Stimulated activated naive CD8-positive, alpha-beta T cell treated with anti-CD3 and anti-CD28 coated beads, Interleukin-15, Interleukin-2, amounts not matched to agents 100 ng/mL and 50 ng/mL, for 24 hours (primary cell): ENCODE results near the gene SYNJ2BP.
"Not testable (repeated sequence)": the region's sequence is repeated elsewhere in the genome, so short reads cannot be mapped to it uniquely, and the experiment has no call there.

ENCODE experiments used
- H3K27ac Mint-ChIP-seq: one replicate; pipeline ENCODE4 v1.8.0; 2021; ENCODE audit warnings: mild to moderate bottlenecking, mixed read lengths
- H3K27me3 Mint-ChIP-seq: one replicate; pipeline ENCODE4 v1.8.0; 2021; ENCODE audit warnings: mixed read lengths
- H3K36me3 Mint-ChIP-seq: one replicate; pipeline ENCODE4 v1.8.0; 2021; ENCODE audit warnings: low read depth, mixed read lengths
- H3K4me1 Mint-ChIP-seq: one replicate; pipeline ENCODE4 v1.8.0; 2021; ENCODE audit warnings: low read depth, mixed read lengths
- H3K4me3 Mint-ChIP-seq: one replicate; pipeline ENCODE4 v1.8.0; 2021; ENCODE audit warnings: mild to moderate bottlenecking, mixed read lengths
- H3K9me3 Mint-ChIP-seq: one replicate; pipeline ENCODE4 v1.8.0; 2021; ENCODE audit warnings: mixed read lengths

The SYNJ2BP gene

DNA sequence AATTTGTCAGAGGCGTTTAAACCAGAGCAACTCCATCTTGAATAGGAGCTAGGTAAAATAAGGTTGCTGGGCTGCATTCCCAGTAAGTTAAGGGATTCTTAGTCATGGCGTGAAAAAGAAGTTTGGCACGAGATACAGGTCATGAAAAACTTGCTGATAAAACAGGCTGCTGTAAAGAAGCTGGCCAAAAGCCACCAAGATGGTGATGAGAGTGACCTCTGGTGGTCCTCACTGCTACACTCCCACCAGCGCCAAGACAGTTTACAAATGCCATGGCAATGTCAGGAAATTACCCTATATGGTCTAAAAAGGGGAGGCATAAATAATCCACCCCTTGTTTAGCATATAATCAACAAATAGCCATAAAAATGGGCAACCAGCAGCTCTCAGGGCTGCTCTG is 13.6 kb downstream of the SYNJ2BP start:
- not testable (repeated sequence) for H3K4me1 Mint-ChIP-seq, H3K4me3 Mint-ChIP-seq, H3K27ac Mint-ChIP-seq, H3K27me3 Mint-ChIP-seq, H3K9me3 Mint-ChIP-seq
- peaks cover 19% of the 10 kb centered on the region for H3K36me3 Mint-ChIP-seq

DNA sequence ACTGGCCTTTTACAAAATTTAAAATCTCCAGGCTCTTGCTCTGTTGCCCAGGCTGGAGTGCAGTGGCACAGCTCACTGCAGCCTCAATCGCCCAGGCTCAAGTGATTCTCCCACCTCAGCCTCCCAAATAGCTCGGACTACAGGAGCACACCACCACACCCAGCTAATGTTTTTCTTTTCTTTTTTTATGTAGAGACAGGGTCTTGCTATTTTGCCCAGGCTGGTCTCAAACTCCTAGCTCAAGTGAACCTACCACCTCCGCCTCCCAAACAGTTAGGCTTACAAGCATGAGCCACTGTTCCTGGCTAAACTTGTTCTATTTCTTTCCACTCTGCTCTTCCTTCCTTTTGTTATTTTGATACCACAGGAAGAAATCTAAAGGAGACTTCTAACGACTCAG is 15.2 kb downstream of the SYNJ2BP start:
- H3K4me3 Mint-ChIP-seq = no peak overlapping the region
- H3K27ac Mint-ChIP-seq = no peak overlapping the region
- H3K4me1 Mint-ChIP-seq = no peaks in the 10 kb centered on the region
- no peaks in the 10 kb centered on the region for H3K9me3 Mint-ChIP-seq
- peaks cover 24% of the 10 kb centered on the region for H3K36me3 Mint-ChIP-seq
- H3K27me3 Mint-ChIP-seq = no peaks in the 10 kb centered on the region

DNA sequence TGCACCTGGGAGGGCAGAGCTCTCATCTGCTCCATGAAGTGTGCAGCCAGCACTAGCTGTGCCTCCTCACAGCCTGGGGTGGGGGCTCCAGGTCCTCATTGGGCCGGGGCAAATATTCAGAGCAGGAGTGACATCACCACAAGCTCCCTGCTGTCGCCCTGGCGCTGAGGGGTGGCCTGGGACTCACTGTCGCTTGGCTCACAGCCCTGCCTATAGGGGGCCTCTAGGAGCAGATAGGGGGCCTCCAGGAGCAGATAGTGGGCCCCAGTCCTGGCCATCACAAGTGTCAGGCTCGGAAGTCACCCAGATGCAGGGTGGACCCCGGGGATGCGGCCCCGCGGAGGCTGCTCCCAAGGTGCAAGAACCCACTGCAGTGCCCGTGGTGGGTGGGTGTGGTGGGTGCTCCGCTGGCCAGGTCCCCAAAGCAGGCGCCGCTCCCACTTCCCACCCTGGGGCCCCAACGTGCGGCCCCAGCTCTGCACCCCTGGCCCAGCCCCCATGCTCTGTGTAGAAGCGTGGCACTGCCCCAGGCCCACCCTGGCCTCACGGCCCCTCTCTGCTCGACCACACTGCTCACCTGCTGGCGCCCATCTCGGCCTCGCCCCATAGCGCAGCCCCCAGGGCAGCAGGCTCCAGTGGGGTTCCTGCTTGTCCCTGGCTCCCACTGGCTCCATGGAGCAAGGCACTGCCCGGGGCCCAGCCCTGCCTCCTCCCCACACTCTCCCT is 18.0 kb downstream of the SYNJ2BP start:
- peaks cover 16% of the 10 kb centered on the region for H3K36me3 Mint-ChIP-seq

DNA sequence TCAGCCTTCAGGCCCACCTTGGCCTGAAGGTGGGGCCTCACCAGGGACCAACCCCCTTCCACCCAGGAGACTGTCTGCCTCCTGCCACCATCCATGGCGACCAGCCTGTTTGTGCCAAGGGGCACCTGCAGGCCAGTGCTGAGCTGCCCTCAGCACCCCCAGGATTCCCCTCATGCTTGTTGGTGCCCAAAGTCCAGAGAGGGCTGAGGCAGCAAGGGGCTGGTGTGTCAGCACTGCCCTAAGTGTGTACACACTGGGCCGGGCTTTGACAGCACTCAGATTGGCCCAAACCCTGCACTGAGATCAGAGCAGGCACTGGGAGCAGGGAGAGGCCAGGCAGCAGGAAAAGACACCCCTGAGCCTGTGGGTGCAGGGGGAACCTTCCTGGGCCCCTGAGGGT is 18.6 kb downstream of the SYNJ2BP start:
- Mint-ChIP-seq H3K27me3 (no peaks in the 10 kb centered on the region), H3K27ac (no peak overlapping the region), H3K9me3 (no peaks in the 10 kb centered on the region), H3K4me3 (no peak overlapping the region), H3K36me3 (peaks cover 20% of the 10 kb centered on the region), H3K4me1 (no peaks in the 10 kb centered on the region)

More for the DNA sequence above, 18.0 kb downstream of the SYNJ2BP start:
- no peaks in the 10 kb centered on the region for H3K4me1 Mint-ChIP-seq
- no peak overlapping the region for H3K27ac Mint-ChIP-seq
- H3K9me3 Mint-ChIP-seq = no peaks in the 10 kb centered on the region
- no peak overlapping the region for H3K4me3 Mint-ChIP-seq
- H3K27me3 Mint-ChIP-seq = no peaks in the 10 kb centered on the region

GRCh38 chr14:70397746-70398145 is 19.1 kb downstream of the SYNJ2BP start:
- no peak overlapping the region for H3K27ac Mint-ChIP-seq
- H3K27me3 Mint-ChIP-seq = no peaks in the 10 kb centered on the region
- H3K4me3 Mint-ChIP-seq = no peak overlapping the region
- H3K9me3 Mint-ChIP-seq = no peaks in the 10 kb centered on the region
- no peaks in the 10 kb centered on the region for H3K4me1 Mint-ChIP-seq
- peaks cover 25% of the 10 kb centered on the region for H3K36me3 Mint-ChIP-seq

- Mint-ChIP-seq H3K4me3 (no peak overlapping the region), H3K36me3 (peaks cover 28% of the 10 kb centered on the region), H3K27ac (no peak overlapping the region), H3K4me1 (no peaks in the 10 kb centered on the region), H3K27me3 (no peaks in the 10 kb centered on the region), H3K9me3 (no peaks in the 10 kb centered on the region)
Measured at GRCh38 chr14:70394674-70395306, 22.1 kb downstream of the SYNJ2BP start.

- H3K27ac Mint-ChIP-seq = no peak overlapping the region
- H3K36me3 Mint-ChIP-seq = peaks cover 33% of the 10 kb centered on the region
- no peaks in the 10 kb centered on the region for H3K4me1 Mint-ChIP-seq
- no peak overlapping the region for H3K4me3 Mint-ChIP-seq
- H3K9me3 Mint-ChIP-seq = no peaks in the 10 kb centered on the region
- H3K27me3 Mint-ChIP-seq = no peaks in the 10 kb centered on the region
Measured at GRCh38 chr14:70392676-70393075, 24.2 kb downstream of the SYNJ2BP start.

- Mint-ChIP-seq H3K36me3 (peaks cover 30% of the 10 kb centered on the region), H3K27me3 (no peaks in the 10 kb centered on the region), H3K4me3 (no peak overlapping the region), H3K4me1 (no peaks in the 10 kb centered on the region), H3K27ac (no peak overlapping the region), H3K9me3 (no peaks in the 10 kb centered on the region)
Measured at GRCh38 chr14:70391493-70392391, 25.1 kb downstream of the SYNJ2BP start.

DNA sequence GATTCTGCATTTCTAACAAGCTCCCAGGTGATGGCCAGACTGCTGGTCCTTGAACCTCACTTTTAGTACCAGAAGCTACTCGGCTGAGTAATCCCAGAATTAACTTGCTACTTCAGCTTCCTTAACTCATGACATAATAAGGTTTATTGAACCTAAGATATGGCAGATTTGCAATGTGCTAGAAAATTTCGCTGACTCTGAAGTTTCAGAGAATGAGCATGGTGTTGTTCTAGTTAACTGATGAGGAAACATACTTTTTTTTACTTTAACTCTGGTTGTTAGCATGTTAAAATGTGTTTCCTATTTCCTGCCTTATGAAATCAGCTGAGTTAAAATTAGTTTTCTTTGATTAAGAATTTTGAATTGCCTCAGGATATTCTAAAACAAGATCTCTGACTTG is 34.4 kb downstream of the SYNJ2BP start:
- H3K27ac Mint-ChIP-seq = no peak overlapping the region
- peaks cover 16% of the 10 kb centered on the region for H3K36me3 Mint-ChIP-seq
- H3K9me3 Mint-ChIP-seq = no peaks in the 10 kb centered on the region
- H3K4me3 Mint-ChIP-seq = no peak overlapping the region
- no peaks in the 10 kb centered on the region for H3K27me3 Mint-ChIP-seq
- no peaks in the 10 kb centered on the region for H3K4me1 Mint-ChIP-seq

DNA sequence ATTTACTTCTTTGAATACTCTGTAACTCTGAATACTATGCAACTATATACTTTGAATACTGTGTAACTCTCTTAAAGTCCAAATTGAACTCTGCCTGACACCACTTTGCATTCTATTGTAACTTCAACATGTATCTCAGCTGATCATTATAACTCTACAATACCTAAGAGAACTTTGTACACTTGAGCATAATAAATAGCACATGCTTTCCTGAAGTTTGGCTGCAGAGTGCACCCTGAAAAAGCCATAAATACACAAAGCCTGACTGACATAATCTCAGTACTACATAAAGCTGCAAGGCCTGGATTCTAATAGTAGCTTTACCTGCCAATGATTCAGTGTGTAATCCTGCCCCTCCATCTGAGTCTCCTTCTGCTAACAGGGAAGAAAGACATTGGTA is 36.1 kb downstream of the SYNJ2BP start:
- H3K36me3 Mint-ChIP-seq = peaks cover 7% of the 10 kb centered on the region
- no peaks in the 10 kb centered on the region for H3K27me3 Mint-ChIP-seq
- no peak overlapping the region for H3K4me3 Mint-ChIP-seq
- H3K27ac Mint-ChIP-seq = no peak overlapping the region
- no peaks in the 10 kb centered on the region for H3K9me3 Mint-ChIP-seq
- H3K4me1 Mint-ChIP-seq = no peaks in the 10 kb centered on the region

DNA sequence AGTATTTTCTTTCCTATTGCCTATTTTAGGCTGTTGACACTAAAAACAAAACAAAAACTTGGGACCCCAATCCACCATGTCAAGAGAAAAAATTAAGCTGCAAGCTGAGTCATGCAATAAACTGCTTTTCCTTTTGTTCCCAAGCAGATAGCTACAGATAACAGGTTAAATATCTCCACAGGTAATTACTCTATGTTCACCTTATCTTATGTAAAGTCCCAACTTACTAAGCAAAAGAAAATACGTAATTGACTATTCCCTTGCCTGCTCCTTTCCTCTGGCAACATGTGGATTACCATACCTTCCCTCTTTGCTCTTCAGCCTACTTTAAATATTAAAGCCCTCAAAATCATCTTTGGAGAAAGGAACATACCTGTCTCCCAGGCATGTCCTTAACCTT is 38.2 kb downstream of the SYNJ2BP start:
- no peak overlapping the region for H3K4me3 Mint-ChIP-seq

More for the DNA sequence above, 38.2 kb downstream of the SYNJ2BP start:
- peaks cover 6% of the 10 kb centered on the region for H3K36me3 Mint-ChIP-seq
- H3K9me3 Mint-ChIP-seq = no peaks in the 10 kb centered on the region
- H3K4me1 Mint-ChIP-seq = no peaks in the 10 kb centered on the region
- no peaks in the 10 kb centered on the region for H3K27me3 Mint-ChIP-seq
- H3K27ac Mint-ChIP-seq = no peak overlapping the region
